Loucy (cell line): ENCODE results near the gene CAPS.

Experiments used
- CTCF ChIP-seq: fragments of 200-600 bp; sonication (generic); conservative IDR thresholded peaks from 2 replicates; pipeline ENCODE4 v1.5.1; 2014; ENCODE audit warnings: mild to moderate bottlenecking, antibody characterized with exemption, low read length
- EZH2phosphoT487 ChIP-seq: fragments of 200-600 bp; IDR thresholded peaks from 2 replicates; pipeline ENCODE4 v1.6.1; 2018; ENCODE audit warnings: antibody characterized with exemption, mild to moderate bottlenecking, moderate library complexity, borderline replicate concordance

- TF ChIP-seq CTCF = no peak
- no peak for TF ChIP-seq EZH2phosphoT487
Measured at GRCh38 chr19:5958851-5959122, 44.7 kb downstream of the CAPS start.
